ENCODE data around the gene PADI1.

GRCh38 chr1:17265162-17265561, 60.2 kb downstream of the PADI1 start:
- TF ChIP-seq CTCF (IDR thresholded peaks at IDR 0.05 in 8 of 11, conservative IDR thresholded peaks at IDR 0.05 in 3 of 11) (no peak), POLR2AphosphoS5 (IDR thresholded peaks at IDR 0.05) (no peak), POLR2A (IDR thresholded peaks at IDR 0.05) (no peak)

Measured in spleen (tissue), 7 donors.